SK-N-SH (cell line): ENCODE data around the gene TARS3. TPM values are rescaled to one million over a fixed set of nuclear protein-coding genes. Genes with fewer than 3 reads are reported as not detected.

Source experiments
- CTCF ChIA-PET: fragments of 300-600, 350-600 bp; formaldehyde crosslinking; extraction: SDS; loops from one replicate; lab custom pipeline; 2021; lab: Yijun Ruan, JAX
- POLR2A ChIA-PET: fragments of 350-600 bp; sonication (Branson Sonifier 250); formaldehyde crosslinking; extraction: SDS; loops from one replicate; lab custom pipeline; 2020; ENCODE audit warnings: antibody characterized with exemption, inconsistent platforms; lab: Yijun Ruan, JAX
- DNase-seq: peaks from one replicate; pipeline ENCODE4 v3.0.0; 2012
- H2AFZ ChIP-seq: fragments of 200-600 bp; sonication (generic); 2 replicates; pipeline ENCODE4 v1.8.1; 2016; ENCODE audit warnings: antibody characterized with exemption, mild to moderate bottlenecking, low read depth
- H3F3A ChIP-seq: fragments of 200-600 bp; sonication (generic); replicated peaks from 2 replicates; pipeline ENCODE3; 2016; ENCODE audit warnings: antibody characterized with exemption, mild to moderate bottlenecking; ENCODE audit not compliant: insufficient read depth
- H3K27ac ChIP-seq, 2 experiments: fragments of 200-500 bp in 1 of 2; fragments of 200-600 bp in 1 of 2; sonication (Bioruptor generic) in 1 of 2; sonication (generic), shearing (Covaris generic) in 1 of 2; 2 replicates each; pipeline versions ENCODE4 v1.5.1 to v1.6.1; 2014 to 2016; ENCODE audit warnings: low read depth in 2 of 2, inconsistent platforms in 1 of 2, low read length in 1 of 2, mild to moderate bottlenecking in 1 of 2, mixed read lengths in 1 of 2
- H3K27me3 ChIP-seq: fragments of 200-600 bp; sonication (generic), shearing (Covaris generic); 2 replicates; pipeline ENCODE4 v1.6.1; 2016; ENCODE audit warnings: mixed run types; ENCODE audit not compliant: insufficient read depth
- H3K36me3 ChIP-seq, 2 experiments: fragments of 200-500 bp in 1 of 2; fragments of 200-600 bp in 1 of 2; sonication (Bioruptor generic) in 1 of 2; sonication (generic) in 1 of 2; replicated peaks in 1 of 2; 2 replicates each; pipeline versions ENCODE3 to v1.5.1; 2014 to 2016; ENCODE audit warnings: low read length in 1 of 2, mild to moderate bottlenecking in 1 of 2; ENCODE audit not compliant: insufficient read depth in 2 of 2, control insufficient read depth in 1 of 2
- H3K4me1 ChIP-seq, 2 experiments: fragments of 200-500 bp in 1 of 2; fragments of 200-600 bp in 1 of 2; sonication (Bioruptor generic) in 1 of 2; sonication (generic), shearing (Covaris generic) in 1 of 2; 2 replicates each; pipeline versions ENCODE4 v1.5.1 to v1.6.1; 2014 to 2016; ENCODE audit warnings: low read depth in 1 of 2, low read length in 1 of 2, mixed run types in 1 of 2; ENCODE audit not compliant: insufficient read depth in 2 of 2, control insufficient read depth in 1 of 2
- H3K4me2 ChIP-seq: fragments of 200-600 bp; sonication (generic), shearing (Covaris generic); 2 replicates; pipeline ENCODE4 v1.6.1; 2017; ENCODE audit warnings: mixed run types
- H3K4me3 ChIP-seq, 2 experiments: fragments of 200-500 bp in 1 of 2; fragments of 200-600 bp in 1 of 2; sonication (Bioruptor generic) in 1 of 2; sonication (generic), shearing (Covaris generic) in 1 of 2; 2 replicates each; pipeline versions ENCODE4 v1.5.1 to v1.8.1; 2014 to 2016; ENCODE audit warnings: low read depth in 2 of 2, inconsistent platforms in 1 of 2, low read length in 1 of 2, mild to moderate bottlenecking in 1 of 2, mixed read lengths in 1 of 2, moderate library complexity in 1 of 2
- H3K79me2 ChIP-seq: fragments of 200-600 bp; sonication (generic); 2 replicates; pipeline ENCODE4 v1.8.1; 2017; ENCODE audit warnings: mild to moderate bottlenecking; ENCODE audit not compliant: insufficient read depth
- H3K9ac ChIP-seq: fragments of 200-600 bp; sonication (generic); 2 replicates; pipeline ENCODE4 v1.6.1; 2017; ENCODE audit warnings: mixed run types
- H3K9me2 ChIP-seq: fragments of 200-600 bp; sonication (generic); 2 replicates; pipeline ENCODE4 v1.6.1; 2017; ENCODE audit warnings: mixed run types
- H3K9me3 ChIP-seq: fragments of 200-600 bp; sonication (generic); 2 replicates; pipeline ENCODE4 v1.6.1; 2017; ENCODE audit warnings: mixed run types, mild to moderate bottlenecking, moderate library complexity
- H4K20me1 ChIP-seq: fragments of 200-600 bp; sonication (generic); 2 replicates; pipeline ENCODE4 v1.6.1; 2017; ENCODE audit warnings: mild to moderate bottlenecking, mixed run types; ENCODE audit not compliant: insufficient read depth
- CHD2 ChIP-seq: fragments of 150-350 bp; IDR thresholded peaks from 2 replicates; pipeline ENCODE4 v1.6.1; 2018; ENCODE audit warnings: low read length; ENCODE audit not compliant: partially characterized antibody
- FOSL2 ChIP-seq: IDR thresholded peaks from 2 replicates; pipeline ENCODE4 v1.4.0; 2012; ENCODE audit warnings: low read depth, mild to moderate bottlenecking, moderate library complexity, borderline replicate concordance
- FOXM1 ChIP-seq: IDR thresholded peaks from 2 replicates; pipeline ENCODE4 v1.4.0; 2012; ENCODE audit warnings: low read depth, mild to moderate bottlenecking
- GABPA ChIP-seq: IDR thresholded peaks from 2 replicates; pipeline ENCODE4 v1.4.0; 2012; ENCODE audit warnings: low read depth, mild to moderate bottlenecking
- POLR2AphosphoS5 ChIP-seq: IDR thresholded peaks from 2 replicates; pipeline ENCODE4 v1.6.1; 2012; ENCODE audit warnings: low read depth, low read length
- RCOR1 ChIP-seq: fragments of 150-350 bp; IDR thresholded peaks from 2 replicates; pipeline ENCODE4 v1.6.1; 2017; ENCODE audit warnings: antibody characterized with exemption, low read length
- RFX5 ChIP-seq: IDR thresholded peaks from 2 replicates; pipeline ENCODE4 v1.6.1; 2012; ENCODE audit warnings: mild to moderate bottlenecking, improper control_type of control experiment, low read length
- RXRA ChIP-seq: IDR thresholded peaks from 2 replicates; pipeline ENCODE4 v1.4.0; 2012; ENCODE audit warnings: low read depth, mild to moderate bottlenecking, borderline replicate concordance
- TCF12 ChIP-seq: IDR thresholded peaks from 2 replicates; pipeline ENCODE4 v1.4.0; 2012
- WGBS: methylation state at CpG from one replicate; pipeline ENCODE4 v1.1.6; 2017; ENCODE audit warnings: low lambda C conversion rate; 5-methylcytosine and 5-hydroxymethylcytosine counted together
- polyA plus RNA-seq, 3 experiments: library from polyadenylated mRNA; depleted of rRNA; stranded (reverse); fragments of >200 nt; gene quantifications; 2 replicates each; pipeline ENCODE4 v1.2.3, GENCODE V29; 2012
- TF ChIP-seq, protein P1 (sequence below): IDR thresholded peaks from 2 replicates; pipeline ENCODE4 v1.6.1; 2012; ENCODE audit warnings: mild to moderate bottlenecking, low read depth, low read length, moderate library complexity
- TF ChIP-seq, protein P2 (sequence below): IDR thresholded peaks from 2 replicates; pipeline ENCODE4; 2012
- TF ChIP-seq, protein P3 (sequence below): IDR thresholded peaks from 2 replicates; pipeline ENCODE4 v1.4.0; 2012; ENCODE audit warnings: low read depth, borderline replicate concordance
- TF ChIP-seq, protein P4 (sequence below): IDR thresholded peaks from 2 replicates; pipeline ENCODE4 v1.4.0; 2012; ENCODE audit warnings: low read depth

TARS3 gene
- polyA plus RNA-seq, 1 of the 3 experiments (the other 2 are of a cell fraction): 3.5 TPM

DNA sequence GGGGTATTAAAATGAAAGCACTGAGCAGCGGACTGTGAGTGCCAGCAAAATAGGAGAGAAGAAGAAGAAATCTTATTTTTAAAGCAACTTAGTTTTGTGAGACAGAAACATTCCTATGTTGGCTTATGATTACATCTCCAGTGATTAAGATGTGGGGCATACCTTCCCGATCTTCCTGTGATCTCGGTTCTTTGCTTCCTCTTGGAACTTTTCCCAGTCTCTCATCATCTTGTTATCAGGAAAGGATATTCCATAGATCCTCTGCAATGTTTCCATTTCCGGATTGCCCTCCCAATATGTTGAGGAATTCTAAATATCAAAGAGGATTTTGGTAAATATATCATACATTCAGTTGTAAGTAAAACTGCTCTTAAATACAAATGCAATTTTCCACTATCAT lies 22.2 kb downstream of the TARS3 start:
- 55% methylated on average over 4 of the region's 4 CpGs for WGBS
- H3K4me3 ChIP-seq: no peak overlapping the region
- no peak overlapping the region for H3K4me2 ChIP-seq
- H3F3A ChIP-seq: no peaks in the 10 kb centered on the region
- POLR2A ChIA-PET: no interaction called here
- TF ChIP-seq, protein P1, sequence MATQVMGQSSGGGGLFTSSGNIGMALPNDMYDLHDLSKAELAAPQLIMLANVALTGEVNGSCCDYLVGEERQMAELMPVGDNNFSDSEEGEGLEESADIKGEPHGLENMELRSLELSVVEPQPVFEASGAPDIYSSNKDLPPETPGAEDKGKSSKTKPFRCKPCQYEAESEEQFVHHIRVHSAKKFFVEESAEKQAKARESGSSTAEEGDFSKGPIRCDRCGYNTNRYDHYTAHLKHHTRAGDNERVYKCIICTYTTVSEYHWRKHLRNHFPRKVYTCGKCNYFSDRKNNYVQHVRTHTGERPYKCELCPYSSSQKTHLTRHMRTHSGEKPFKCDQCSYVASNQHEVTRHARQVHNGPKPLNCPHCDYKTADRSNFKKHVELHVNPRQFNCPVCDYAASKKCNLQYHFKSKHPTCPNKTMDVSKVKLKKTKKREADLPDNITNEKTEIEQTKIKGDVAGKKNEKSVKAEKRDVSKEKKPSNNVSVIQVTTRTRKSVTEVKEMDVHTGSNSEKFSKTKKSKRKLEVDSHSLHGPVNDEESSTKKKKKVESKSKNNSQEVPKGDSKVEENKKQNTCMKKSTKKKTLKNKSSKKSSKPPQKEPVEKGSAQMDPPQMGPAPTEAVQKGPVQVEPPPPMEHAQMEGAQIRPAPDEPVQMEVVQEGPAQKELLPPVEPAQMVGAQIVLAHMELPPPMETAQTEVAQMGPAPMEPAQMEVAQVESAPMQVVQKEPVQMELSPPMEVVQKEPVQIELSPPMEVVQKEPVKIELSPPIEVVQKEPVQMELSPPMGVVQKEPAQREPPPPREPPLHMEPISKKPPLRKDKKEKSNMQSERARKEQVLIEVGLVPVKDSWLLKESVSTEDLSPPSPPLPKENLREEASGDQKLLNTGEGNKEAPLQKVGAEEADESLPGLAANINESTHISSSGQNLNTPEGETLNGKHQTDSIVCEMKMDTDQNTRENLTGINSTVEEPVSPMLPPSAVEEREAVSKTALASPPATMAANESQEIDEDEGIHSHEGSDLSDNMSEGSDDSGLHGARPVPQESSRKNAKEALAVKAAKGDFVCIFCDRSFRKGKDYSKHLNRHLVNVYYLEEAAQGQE: no peak
- TF ChIP-seq, protein P2, sequence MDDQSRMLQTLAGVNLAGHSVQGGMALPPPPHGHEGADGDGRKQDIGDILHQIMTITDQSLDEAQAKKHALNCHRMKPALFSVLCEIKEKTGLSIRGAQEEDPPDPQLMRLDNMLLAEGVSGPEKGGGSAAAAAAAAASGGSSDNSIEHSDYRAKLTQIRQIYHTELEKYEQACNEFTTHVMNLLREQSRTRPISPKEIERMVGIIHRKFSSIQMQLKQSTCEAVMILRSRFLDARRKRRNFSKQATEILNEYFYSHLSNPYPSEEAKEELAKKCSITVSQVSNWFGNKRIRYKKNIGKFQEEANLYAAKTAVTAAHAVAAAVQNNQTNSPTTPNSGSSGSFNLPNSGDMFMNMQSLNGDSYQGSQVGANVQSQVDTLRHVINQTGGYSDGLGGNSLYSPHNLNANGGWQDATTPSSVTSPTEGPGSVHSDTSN: no peak
- TF ChIP-seq RFX5 (no peak), TCF12 (peak; percentile 11; the same call in 1 of the 2 replicates), RXRA (no peak)
- TF ChIP-seq, protein P3, sequence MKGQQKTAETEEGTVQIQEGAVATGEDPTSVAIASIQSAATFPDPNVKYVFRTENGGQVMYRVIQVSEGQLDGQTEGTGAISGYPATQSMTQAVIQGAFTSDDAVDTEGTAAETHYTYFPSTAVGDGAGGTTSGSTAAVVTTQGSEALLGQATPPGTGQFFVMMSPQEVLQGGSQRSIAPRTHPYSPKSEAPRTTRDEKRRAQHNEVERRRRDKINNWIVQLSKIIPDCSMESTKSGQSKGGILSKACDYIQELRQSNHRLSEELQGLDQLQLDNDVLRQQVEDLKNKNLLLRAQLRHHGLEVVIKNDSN: no peak
- TF ChIP-seq, protein P4, sequence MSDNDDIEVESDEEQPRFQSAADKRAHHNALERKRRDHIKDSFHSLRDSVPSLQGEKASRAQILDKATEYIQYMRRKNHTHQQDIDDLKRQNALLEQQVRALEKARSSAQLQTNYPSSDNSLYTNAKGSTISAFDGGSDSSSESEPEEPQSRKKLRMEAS: no peak
- TF ChIP-seq, all 33 proteins: peak for 1
- Histone ChIP-seq H4K20me1 (no peaks in the 10 kb centered on the region), H3K9me3 (no peaks in the 10 kb centered on the region), H3K79me2 (no peaks in the 10 kb centered on the region), H3K9ac (0 out of 2 replicates have a peak overlapping the region, but pooled peaks have one; percentile 9), H3K27me3 (no peaks in the 10 kb centered on the region), H2AFZ (no peak overlapping the region), H3K27ac (no peak overlapping the region), H3K36me3 (peaks cover 47 to 50% of the 10 kb centered on the region in 2 experiments), H3K9me2 (no peaks in the 10 kb centered on the region), H3K4me1 (peaks cover 0 to 5% of the 10 kb centered on the region in 2 experiments; a peak in 1 of 4 replicates)
- DNase-seq: no peak
- CTCF ChIA-PET: no interaction called here

DNA sequence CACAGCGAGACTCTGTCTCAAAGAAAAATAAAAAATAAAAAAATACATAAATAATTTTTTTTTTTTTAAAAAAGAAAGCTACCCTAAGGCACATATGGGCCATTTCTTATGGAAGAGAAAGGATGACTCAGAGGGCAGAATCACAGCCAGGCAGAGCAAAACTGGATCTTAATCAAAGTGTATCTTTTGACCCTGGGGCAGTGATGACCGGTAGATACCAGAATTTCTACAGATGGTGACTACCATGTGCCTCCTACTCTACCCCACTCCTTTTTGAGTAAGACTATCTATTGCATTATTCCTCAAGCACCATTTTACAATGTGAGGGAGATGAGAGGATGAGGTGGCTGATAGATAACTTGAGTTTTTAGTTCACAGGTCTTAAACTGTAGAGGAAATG lies 26.0 kb downstream of the TARS3 start:
- Histone ChIP-seq H3K4me2 (no peak overlapping the region), H3K4me3 (no peak overlapping the region), H3K36me3 (peaks cover 36 to 58% of the 10 kb centered on the region in 2 experiments), H3K27ac (no peak overlapping the region), H3K27me3 (no peaks in the 10 kb centered on the region), H2AFZ (no peak overlapping the region), H4K20me1 (no peaks in the 10 kb centered on the region), H3K79me2 (no peaks in the 10 kb centered on the region), H3F3A (no peaks in the 10 kb centered on the region)
- 63% methylated on average over 2 of the region's 2 CpGs for WGBS
- POLR2A ChIA-PET: no interaction called here
- DNase-seq: no peak
- TF ChIP-seq POLR2AphosphoS5 (no peak), FOXM1 (no peak), GABPA (no peak), RCOR1 (no peak), FOSL2 (peak; percentile 7; the same call in 1 of the 2 replicates), CHD2 (no peak)
- TF ChIP-seq, all 33 proteins: peak for 1
- Histone ChIP-seq H3K9me2 (no peaks in the 10 kb centered on the region), H3K9me3 (no peaks in the 10 kb centered on the region), H3K9ac (no peak overlapping the region), H3K4me1 (peaks cover 0 to 5% of the 10 kb centered on the region in 2 experiments; a peak in 1 of 4 replicates)
- CTCF ChIA-PET: no interaction called here
